ENCODE measurements around the gene PRCD. TPM values are rescaled to one million over a fixed set of nuclear protein-coding genes. Genes with fewer than 3 reads are reported as not detected.

The PRCD gene
- total RNA-seq, 1 donor from 2014 or later: not detected

DNA sequence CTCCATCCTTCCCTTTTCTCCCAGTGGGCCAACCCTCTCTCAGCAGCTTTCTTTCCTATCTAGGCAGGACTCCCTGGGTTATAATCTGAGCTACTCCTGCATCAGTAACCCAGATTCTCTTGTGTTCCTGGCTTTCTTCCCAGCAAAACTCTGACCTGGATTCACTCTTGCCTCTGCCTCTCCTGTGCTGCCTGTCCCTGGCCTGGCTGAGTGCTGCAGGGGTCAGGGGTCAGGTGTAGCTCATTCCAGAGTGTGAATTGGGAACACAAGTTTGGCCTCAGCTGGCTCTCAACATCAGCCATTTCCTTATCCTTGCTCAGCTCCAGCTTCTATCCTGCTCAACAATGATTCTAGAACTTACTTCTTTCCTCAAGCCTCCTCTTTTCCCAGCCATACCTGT is 48.3 kb downstream of the PRCD start:
- DNase-seq (ENCODE audit: low read depth): no peak

DNA sequence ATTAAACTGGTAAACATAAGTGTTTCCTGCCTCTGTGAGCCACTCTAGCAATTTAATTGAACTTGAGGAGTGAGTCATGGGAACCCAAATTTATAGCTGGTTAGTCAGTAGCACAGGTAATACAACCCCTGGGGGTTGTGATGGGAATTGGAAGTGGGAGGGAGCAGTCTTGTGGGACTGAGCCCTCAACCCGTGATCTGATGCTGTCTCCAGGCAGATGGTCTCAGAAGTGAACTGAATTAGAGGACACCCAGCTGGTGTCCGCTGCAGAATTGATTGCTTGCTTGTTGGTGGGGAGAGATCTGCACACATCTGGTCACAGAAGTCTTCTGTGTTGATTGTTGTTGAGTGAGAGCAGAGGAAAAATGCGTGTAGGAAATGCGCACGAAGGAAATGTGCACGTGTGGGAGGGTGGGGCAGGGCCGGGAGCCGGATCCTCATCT is 53.6 kb downstream of the PRCD start:
- DNase-seq (ENCODE audit: low read depth): no peak

DNA sequence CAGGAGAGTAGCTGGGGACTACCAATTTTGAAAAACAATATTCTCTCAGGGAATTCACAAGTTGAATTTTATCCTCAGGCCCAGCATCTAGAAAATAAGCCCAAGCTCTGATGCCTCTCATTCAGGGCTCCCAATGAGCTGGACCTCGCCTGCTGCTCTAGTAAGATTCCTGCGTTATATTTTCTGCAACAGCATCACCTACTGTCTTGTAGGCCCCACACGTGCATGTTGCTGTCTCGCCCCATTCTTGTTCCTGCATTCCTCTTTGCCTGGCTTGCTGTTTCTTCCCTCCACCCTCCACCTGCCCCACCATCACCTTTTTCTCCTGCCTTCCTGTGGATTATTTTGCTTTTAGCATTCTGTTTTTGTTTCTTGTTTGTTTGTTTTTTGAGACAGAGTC is 54.1 kb downstream of the PRCD start:
- no peak for DNase-seq (ENCODE audit: low read depth)

DNA sequence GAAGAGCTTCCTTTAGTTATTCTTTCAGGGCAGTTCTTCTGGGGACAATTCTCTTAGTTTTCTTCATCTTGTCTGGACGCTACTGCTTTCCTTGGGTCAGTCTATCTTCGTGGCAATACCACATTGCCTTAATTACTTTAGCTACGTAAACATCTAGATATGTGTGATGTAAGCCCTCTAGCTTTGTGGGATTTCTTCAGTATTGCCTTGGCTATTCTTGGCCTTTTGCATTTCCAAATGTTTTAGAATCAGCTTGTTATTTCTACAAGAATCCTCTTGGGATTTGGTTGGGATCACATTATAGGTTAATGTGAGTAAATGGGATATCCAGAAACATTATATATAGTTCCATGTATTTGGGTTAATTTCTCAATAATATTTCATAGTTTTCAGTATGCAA is 54.8 kb downstream of the PRCD start:
- no peak for DNase-seq (ENCODE audit: low read depth)

Other genes starting within 250 kb of the PRCD start
- 1.7 and 2.6 TPM in 2 replicates for gene QRICH2, start 231.8 kb upstream of the PRCD start, total RNA-seq
- 37.4 and 58.5 TPM in 2 replicates for gene PRPSAP1, start 186.1 kb upstream of the PRCD start, total RNA-seq
- 9.0 and 11.1 TPM in 2 replicates for gene SPHK1, start 155.4 kb upstream of the PRCD start, total RNA-seq
- 12.7 and 21.1 TPM in 2 replicates for gene UBE2O, start 86.9 kb upstream of the PRCD start, total RNA-seq
- not detected in 2 replicates for gene AANAT, start 72.4 kb upstream of the PRCD start, total RNA-seq
- 6.5 and 7.5 TPM in 2 replicates for gene RHBDF2, start 38.6 kb upstream of the PRCD start, total RNA-seq
- 3.2 and 7.7 TPM in 2 replicates for gene CYGB, start 2.3 kb upstream of the PRCD start, total RNA-seq
- gene ST6GALNAC2, start 45.8 kb downstream of the PRCD start, total RNA-seq: 0.78 and 0.91 TPM in 2 replicates
- gene ST6GALNAC1, start 103.7 kb downstream of the PRCD start, total RNA-seq: 0.21 TPM in 1 of 2 replicates, not detected in the other
- 716 and 760 TPM in 2 replicates for gene MXRA7, start 170.9 kb downstream of the PRCD start, total RNA-seq
- gene JMJD6, start 186.6 kb downstream of the PRCD start, total RNA-seq: 22.5 and 33.8 TPM in 2 replicates
- 34.8 and 35.8 TPM in 2 replicates for gene METTL23, start 186.8 kb downstream of the PRCD start, total RNA-seq
- gene SRSF2, start 197.3 kb downstream of the PRCD start, total RNA-seq: 154 and 180 TPM in 2 replicates
- 44.1 and 47.2 TPM in 2 replicates for gene MFSD11, start 198.1 kb downstream of the PRCD start, total RNA-seq